SHP77 treated with DMSO at 0.1 percent for 48 hours (cell line): ENCODE results near the gene PHLPP2.
"Not testable (repeated sequence)": the region's sequence is repeated elsewhere in the genome, so short reads cannot be mapped to it uniquely, and the experiment has no call there.

Source experiments
- DNase-seq: peaks from one replicate; lab custom pipeline; 2025; lab: John Stamatoyannopoulos, UW

Gene PHLPP2

DNA sequence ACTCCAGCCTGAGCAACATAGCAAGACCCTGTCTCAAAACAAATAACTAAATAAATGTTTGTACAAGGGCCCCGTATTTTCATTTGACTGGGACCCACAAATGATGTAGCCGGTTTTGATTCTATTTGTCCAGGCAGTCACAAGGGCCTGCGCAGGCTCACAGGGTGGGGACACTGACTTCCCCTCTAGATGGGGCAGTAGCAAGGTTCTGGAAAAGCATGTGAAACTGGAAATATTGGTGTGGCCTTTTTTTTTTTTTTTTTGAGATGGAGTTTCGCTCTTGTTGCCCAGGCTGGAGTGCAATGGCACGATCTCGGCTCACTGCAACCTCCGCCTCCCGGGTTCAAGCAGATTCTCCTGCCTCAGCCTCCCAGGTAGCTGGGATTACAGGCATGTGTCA is 109.5 kb downstream of the PHLPP2 start:
- not testable (repeated sequence) for DNase-seq

- DNase-seq, result peak; percentile 76
These were observed 113.3 kb downstream of the PHLPP2 start for GRCh38 chr16:71610936-71611871.

- no peak for DNase-seq
These were observed 114.1 kb downstream of the PHLPP2 start for GRCh38 chr16:71610447-71610846.

- no peak for DNase-seq
These were observed 115.4 kb downstream of the PHLPP2 start for GRCh38 chr16:71609066-71609465.

- DNase-seq, result no peak
These were observed 123.7 kb downstream of the PHLPP2 start for GRCh38 chr16:71600822-71601221.

DNA sequence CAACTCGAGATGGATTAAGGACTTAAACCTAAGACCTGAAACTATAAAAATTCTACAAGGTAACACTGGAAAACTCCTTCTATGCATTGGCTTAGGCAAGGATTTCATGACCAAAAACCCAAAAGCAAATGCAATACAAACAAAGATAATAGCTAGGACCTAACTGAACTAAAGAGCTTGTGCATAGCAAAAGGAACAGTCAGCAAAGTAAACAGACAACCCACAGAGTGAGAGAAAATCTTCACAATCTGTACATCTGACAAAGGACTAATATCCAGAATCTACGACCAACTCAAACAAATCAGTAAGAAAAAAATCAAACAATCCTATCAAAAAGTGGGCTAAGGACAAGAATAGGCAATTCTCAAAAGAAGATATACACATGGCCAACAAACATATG is 126.1 kb downstream of the PHLPP2 start:
- DNase-seq, result not testable (repeated sequence)

- not testable (repeated sequence) for DNase-seq
These were observed 129.1 kb downstream of the PHLPP2 start for GRCh38 chr16:71595340-71595826.
